PFSK-1 (cell line): Measurements from ENCODE around the gene TPM3.

ENCODE experiments used
- FOXP2 ChIP-seq: optimal IDR thresholded peaks from 2 replicates; pipeline ENCODE3; 2011; ENCODE audit warnings: borderline replicate concordance, control low read depth, inconsistent platforms; ENCODE audit not compliant: insufficient read depth; ENCODE audit errors: extremely low read length, extremely low read depth
- POLR2AphosphoS5 ChIP-seq: IDR thresholded peaks from 2 replicates; pipeline ENCODE4 v1.6.1; 2012; ENCODE audit warnings: low read depth, mild to moderate bottlenecking, control low read depth, low read length, moderate library complexity
- SIN3A ChIP-seq: IDR thresholded peaks from 2 replicates; pipeline ENCODE4 v1.6.1; 2012; ENCODE audit warnings: mild to moderate bottlenecking, low read length, moderate library complexity, borderline replicate concordance; ENCODE audit not compliant: insufficient read depth
- TAF1 ChIP-seq: IDR thresholded peaks from 2 replicates; pipeline ENCODE4 v1.6.1; 2012; ENCODE audit warnings: low read length, control low read depth, borderline replicate concordance; ENCODE audit not compliant: insufficient read depth
- TF ChIP-seq, protein P1 (sequence below), 2 experiments: IDR thresholded peaks; 2 replicates each; pipeline versions ENCODE4 v1.6.1 to v1.8.0; 2011 to 2012; ENCODE audit warnings: low read depth in 2 of 2, low read length in 2 of 2, control low read depth in 1 of 2, inconsistent platforms in 1 of 2, mild to moderate bottlenecking in 1 of 2, moderate library complexity in 1 of 2; ENCODE audit not compliant: insufficient read depth in 1 of 2

The TPM3 gene

DNA sequence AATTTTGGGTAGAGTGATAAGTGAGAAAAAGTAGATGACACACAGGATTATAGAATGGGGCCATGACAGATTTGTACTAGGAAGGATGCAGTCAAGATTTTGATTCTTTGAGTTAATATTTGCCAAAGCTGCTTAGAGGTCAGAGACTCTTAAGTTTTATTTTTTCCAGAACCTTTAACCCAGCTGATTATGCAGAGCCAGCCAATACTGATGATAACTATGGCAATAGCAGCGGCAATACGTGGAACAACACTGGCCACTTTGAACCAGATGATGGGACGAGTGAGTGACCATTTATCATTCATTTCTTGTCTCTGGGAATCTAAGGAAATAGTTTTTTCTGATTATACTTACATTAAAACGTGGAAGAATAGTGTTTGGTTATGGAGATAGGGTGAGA, 45.0 kb upstream of the TPM3 start:
- no peak for TF ChIP-seq POLR2AphosphoS5
- TF ChIP-seq, protein P1, sequence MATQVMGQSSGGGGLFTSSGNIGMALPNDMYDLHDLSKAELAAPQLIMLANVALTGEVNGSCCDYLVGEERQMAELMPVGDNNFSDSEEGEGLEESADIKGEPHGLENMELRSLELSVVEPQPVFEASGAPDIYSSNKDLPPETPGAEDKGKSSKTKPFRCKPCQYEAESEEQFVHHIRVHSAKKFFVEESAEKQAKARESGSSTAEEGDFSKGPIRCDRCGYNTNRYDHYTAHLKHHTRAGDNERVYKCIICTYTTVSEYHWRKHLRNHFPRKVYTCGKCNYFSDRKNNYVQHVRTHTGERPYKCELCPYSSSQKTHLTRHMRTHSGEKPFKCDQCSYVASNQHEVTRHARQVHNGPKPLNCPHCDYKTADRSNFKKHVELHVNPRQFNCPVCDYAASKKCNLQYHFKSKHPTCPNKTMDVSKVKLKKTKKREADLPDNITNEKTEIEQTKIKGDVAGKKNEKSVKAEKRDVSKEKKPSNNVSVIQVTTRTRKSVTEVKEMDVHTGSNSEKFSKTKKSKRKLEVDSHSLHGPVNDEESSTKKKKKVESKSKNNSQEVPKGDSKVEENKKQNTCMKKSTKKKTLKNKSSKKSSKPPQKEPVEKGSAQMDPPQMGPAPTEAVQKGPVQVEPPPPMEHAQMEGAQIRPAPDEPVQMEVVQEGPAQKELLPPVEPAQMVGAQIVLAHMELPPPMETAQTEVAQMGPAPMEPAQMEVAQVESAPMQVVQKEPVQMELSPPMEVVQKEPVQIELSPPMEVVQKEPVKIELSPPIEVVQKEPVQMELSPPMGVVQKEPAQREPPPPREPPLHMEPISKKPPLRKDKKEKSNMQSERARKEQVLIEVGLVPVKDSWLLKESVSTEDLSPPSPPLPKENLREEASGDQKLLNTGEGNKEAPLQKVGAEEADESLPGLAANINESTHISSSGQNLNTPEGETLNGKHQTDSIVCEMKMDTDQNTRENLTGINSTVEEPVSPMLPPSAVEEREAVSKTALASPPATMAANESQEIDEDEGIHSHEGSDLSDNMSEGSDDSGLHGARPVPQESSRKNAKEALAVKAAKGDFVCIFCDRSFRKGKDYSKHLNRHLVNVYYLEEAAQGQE (IDR thresholded peaks at IDR 0.05; ENCODE audit: insufficient read depth in 1 of 2, low read depth in 2 of 2, low read length in 2 of 2): no peak
- TF ChIP-seq SIN3A: no peak
- no peak for TF ChIP-seq TAF1
- TF ChIP-seq FOXP2: no peak

- TF ChIP-seq, protein P1 (IDR thresholded peaks at IDR 0.05; ENCODE audit: insufficient read depth in 1 of 2, low read depth in 2 of 2, low read length in 2 of 2): no peak
- TF ChIP-seq POLR2AphosphoS5 (no peak), FOXP2 (no peak), SIN3A (no peak), TAF1 (no peak)
Measured at GRCh38 chr1:154225370-154225769, 33.5 kb upstream of the TPM3 start.

GRCh38 chr1:154223621-154224020, 31.7 kb upstream of the TPM3 start:
- TF ChIP-seq TAF1 (no peak), POLR2AphosphoS5 (no peak), SIN3A (no peak), FOXP2 (no peak)
- TF ChIP-seq, protein P1 (IDR thresholded peaks at IDR 0.05; ENCODE audit: insufficient read depth in 1 of 2, low read depth in 2 of 2, low read length in 2 of 2): no peak

GRCh38 chr1:154222918-154223317, 31.0 kb upstream of the TPM3 start:
- TF ChIP-seq FOXP2: no peak
- TF ChIP-seq POLR2AphosphoS5: no peak
- no peak for TF ChIP-seq SIN3A
- TF ChIP-seq TAF1: no peak
- TF ChIP-seq, protein P1 (IDR thresholded peaks at IDR 0.05; ENCODE audit: insufficient read depth in 1 of 2, low read depth in 2 of 2, low read length in 2 of 2): no peak

DNA sequence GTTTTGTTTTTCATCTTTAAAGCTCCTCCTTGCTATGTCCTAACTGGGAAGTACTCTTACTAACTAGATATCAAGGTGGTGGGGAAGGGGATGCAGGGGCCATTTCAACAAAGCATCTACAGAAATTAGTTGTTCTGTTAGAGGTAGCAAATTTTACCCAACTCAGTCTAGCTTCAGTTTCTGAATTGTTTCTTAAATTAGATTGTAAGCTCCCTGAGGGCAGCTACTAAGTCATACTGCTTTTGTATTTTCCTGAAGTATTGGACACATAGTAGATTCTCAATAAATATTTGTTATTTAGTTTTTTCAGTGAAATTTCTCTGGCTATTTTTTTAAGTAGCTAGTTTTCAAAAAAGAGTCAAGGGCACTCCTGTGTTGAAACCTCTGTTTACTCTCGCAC, 30.6 kb upstream of the TPM3 start:
- TF ChIP-seq, protein P1 (IDR thresholded peaks at IDR 0.05; ENCODE audit: insufficient read depth in 1 of 2, low read depth in 2 of 2, low read length in 2 of 2): no peak
- no peak for TF ChIP-seq SIN3A
